A549 (cell line): ENCODE measurements around the gene GPX6. TPM values are rescaled to one million over a fixed set of nuclear protein-coding genes. Genes with fewer than 3 reads are reported as not detected.

ENCODE experiments used
- ATAC-seq, 2 experiments: fragments of 200-7000 bp in 1 of 2; fragments of >200 bp in 1 of 2; cut with Nextera tagmentation in 1 of 2; cut with Tn5 transposase in 1 of 2; 3 replicates each; pipeline versions ENCODE4 v1.8.0 to v1.9.1; 2018 to 2020; ENCODE audit warnings: mild to moderate bottlenecking in 1 of 2, moderate library complexity in 1 of 2
- CTCF ChIA-PET: fragments of 300-600 bp; sonication (Branson Sonifier 250); formaldehyde crosslinking; extraction: SDS; loops from one replicate; lab custom pipeline; 2021; ENCODE audit warnings: antibody characterized with exemption, inconsistent platforms; lab: Yijun Ruan, JAX
- POLR2A ChIA-PET: fragments of 350-600 bp; formaldehyde crosslinking; extraction: SDS; loops from one replicate; lab custom pipeline; 2021; ENCODE audit warnings: antibody characterized with exemption, inconsistent platforms; lab: Yijun Ruan, JAX
- DNase-seq, 2 experiments: peaks; one replicate each; pipeline versions ENCODE4 v3.0.0 to v3.0.0-alpha.2; 2011 to 2016; ENCODE audit warnings: low read depth in 1 of 2, low spot score in 1 of 2
- FAIRE-seq: peaks from 2 replicates; lab custom pipeline; 2011; peaks lifted over from hg19 to GRCh38; lab: Jason Lieb, UNC
- H3K27ac ChIP-seq, 2 experiments: fragments of >200 bp; sonication (Bioruptor Twin); formaldehyde crosslinking; 3 replicates each; pipeline ENCODE4 v1.5.1; 2016 to 2017
- H3K4me1 ChIP-seq: fragments of >200 bp; sonication (Bioruptor Twin); formaldehyde crosslinking; 3 replicates; pipeline ENCODE4 v1.6.1; 2016
- H3K4me2 ChIP-seq: fragments of >200 bp; sonication (Bioruptor Twin); formaldehyde crosslinking; 3 replicates; pipeline ENCODE4 v1.6.1; 2016
- H3K4me3 ChIP-seq: fragments of >200 bp; sonication (Bioruptor Twin); formaldehyde crosslinking; 3 replicates; pipeline ENCODE4 v1.5.1; 2016
- H3K9me3 ChIP-seq: fragments of >200 bp; sonication (Bioruptor Twin); formaldehyde crosslinking; 3 replicates; pipeline ENCODE4 v1.6.1; 2016
- EHMT2 ChIP-seq: fragments of 200-600 bp; sonication (generic); IDR thresholded peaks from 2 replicates; pipeline ENCODE4 v1.6.1; 2016; ENCODE audit warnings: antibody characterized with exemption, low read depth, mild to moderate bottlenecking, moderate library complexity
- FOSL2 ChIP-seq, 2 experiments: fragments of 450-650 bp in 1 of 2; fragments of >200 bp in 1 of 2; sonication (Bioruptor Twin) in 1 of 2; formaldehyde crosslinking; IDR thresholded peaks; 2 replicates each; pipeline versions ENCODE4 v1.5.0 to v1.6.1; 2016 to 2020; ENCODE audit warnings: mild to moderate bottlenecking in 1 of 2, moderate library complexity in 1 of 2
- GATA3 ChIP-seq: IDR thresholded peaks from 2 replicates; pipeline ENCODE4 v1.6.1; 2012; ENCODE audit warnings: borderline replicate concordance
- JUN ChIP-seq, 2 experiments: fragments of >200 bp; sonication (Bioruptor Twin); formaldehyde crosslinking; IDR thresholded peaks; 2 replicates in 1 of 2; 3 replicates in 1 of 2; pipeline ENCODE4 v1.6.1; 2016 to 2017
- RARB ChIP-seq: fragments of 250-450 bp; sonication (Bioruptor Pico); IDR thresholded peaks from 2 replicates; pipeline ENCODE4 v1.8.0; 2021; ENCODE audit warnings: mild to moderate bottlenecking, moderate library complexity
- RFX5 ChIP-seq: fragments of 450-650 bp; IDR thresholded peaks from 2 replicates; pipeline ENCODE4 v1.7.1; 2014; ENCODE audit warnings: antibody characterized with exemption, mild to moderate bottlenecking, moderate library complexity
- TFCP2L1 ChIP-seq: fragments of 250-450 bp; sonication (Bioruptor Pico); IDR thresholded peaks from 2 replicates; pipeline ENCODE4 v1.5.0; 2021; ENCODE audit warnings: mild to moderate bottlenecking
- WGBS: methylation state at CpG from one replicate; pipeline ENCODE4 v1.1.6; 2017; ENCODE audit errors: missing lambda C conversion rate; 5-methylcytosine and 5-hydroxymethylcytosine counted together
- polyA plus RNA-seq, 4 experiments: library from polyadenylated mRNA; depleted of rRNA in 3 of 4; stranded (reverse); fragments of >200 nt; fragmentation: RNase III in 1 of 4; extraction: RNeasy Plus Mini Kit Qiagen cat#74134 plus additional on column Dnase treatment in 1 of 4; gene quantifications; 2 replicates in 3 of 4; 3 replicates in 1 of 4; pipeline ENCODE4 v1.2.3, GENCODE V29; 2011 to 2017

The GPX6 gene
- polyA plus RNA-seq, 2 of the 4 experiments (the other 2 are of a cell fraction) = not detected

DNA sequence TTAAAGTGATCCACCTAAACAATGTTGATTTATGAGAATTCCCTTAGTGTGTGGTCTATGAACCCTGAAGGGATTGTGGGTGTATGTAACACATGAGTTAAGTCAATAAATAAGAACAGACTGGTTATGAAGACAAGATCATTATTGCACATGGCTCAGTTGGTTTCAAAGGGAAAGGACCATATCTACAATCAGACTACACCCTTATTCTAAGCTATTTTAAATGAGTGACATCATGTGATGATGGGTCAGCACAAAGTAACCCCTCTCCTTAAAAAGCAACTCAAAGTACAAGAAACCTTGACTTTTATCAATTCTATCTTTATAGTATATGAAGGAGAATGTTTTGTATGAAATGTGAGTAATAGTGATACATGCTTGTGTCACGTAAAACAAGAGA is 57.0 kb downstream of the GPX6 start:
- CTCF ChIA-PET = no interaction called here
- no peak overlapping the region for H3K27ac ChIP-seq
- no peak for FAIRE-seq
- no peak for TF ChIP-seq RARB (CRISPR knock-in tag)
- no peak for TF ChIP-seq TFCP2L1 (CRISPR knock-in tag)
- no peak for TF ChIP-seq FOSL2 (IDR thresholded peaks at IDR 0.05)
- TF ChIP-seq FOSL2 (CRISPR knock-in tag; IDR thresholded peaks at IDR 0.05) = no peak
- no peak for TF ChIP-seq EHMT2
- TF ChIP-seq RFX5 = no peak
- TF ChIP-seq GATA3 = no peak
- no peak for TF ChIP-seq JUN (IDR thresholded peaks at IDR 0.05)
- TF ChIP-seq, all 56 proteins: peak for 0
- 10% methylated on average over 1 of the region's 1 CpG for WGBS
- H3K4me3 ChIP-seq = no peak overlapping the region
- H3K9me3 ChIP-seq = no peaks in the 10 kb centered on the region
- H3K4me1 ChIP-seq = no peaks in the 10 kb centered on the region
- no peak overlapping the region for H3K4me2 ChIP-seq
- no peak for ATAC-seq
- POLR2A ChIA-PET = no interaction called here
- DNase-seq = no peak

Other genes with a start within 250 kb of the GPX6 start
- gene ZSCAN26, start 248.7 kb downstream of the GPX6 start, polyA plus RNA-seq (2011; rRNA removed) = 10.1 and 11.2 TPM in 2 replicates
- 5.0 to 6.2 TPM (median 5.9 TPM) in 3 replicates for gene ZSCAN26, start 248.7 kb downstream of the GPX6 start, polyA plus RNA-seq (2017; fragmentation: RNase III; extraction: RNeasy Plus Mini Kit Qiagen cat#74134 plus additional on column Dnase treatment)
- 5.2 and 7.0 TPM in 2 replicates for gene PGBD1, start 234.2 kb downstream of the GPX6 start, polyA plus RNA-seq (2011; rRNA removed)
- gene PGBD1, start 234.2 kb downstream of the GPX6 start, polyA plus RNA-seq (2017; fragmentation: RNase III; extraction: RNeasy Plus Mini Kit Qiagen cat#74134 plus additional on column Dnase treatment) = 3.7 to 4.1 TPM (median 3.7 TPM) in 3 replicates
- 4.0 and 4.8 TPM in 2 replicates for gene ZSCAN31, start 179.6 kb downstream of the GPX6 start, polyA plus RNA-seq (2011; rRNA removed)
- gene ZSCAN31, start 179.6 kb downstream of the GPX6 start, polyA plus RNA-seq (2017; fragmentation: RNase III; extraction: RNeasy Plus Mini Kit Qiagen cat#74134 plus additional on column Dnase treatment) = 3.0 to 3.6 TPM (median 3.1 TPM) in 3 replicates
- 2.7 and 3.5 TPM in 2 replicates for gene ZKSCAN3, start 165.8 kb downstream of the GPX6 start, polyA plus RNA-seq (2011; rRNA removed)
- 1.5 to 1.6 TPM (median 1.6 TPM) in 3 replicates for gene ZKSCAN3, start 165.8 kb downstream of the GPX6 start, polyA plus RNA-seq (2017; fragmentation: RNase III; extraction: RNeasy Plus Mini Kit Qiagen cat#74134 plus additional on column Dnase treatment)
- 2.9 and 3.3 TPM in 2 replicates for gene ZSCAN12, start 116.0 kb downstream of the GPX6 start, polyA plus RNA-seq (2011; rRNA removed)
- gene ZSCAN12, start 116.0 kb downstream of the GPX6 start, polyA plus RNA-seq (2017; fragmentation: RNase III; extraction: RNeasy Plus Mini Kit Qiagen cat#74134 plus additional on column Dnase treatment) = 1.8 to 1.9 TPM (median 1.9 TPM) in 3 replicates
- gene ZSCAN23, start 72.3 kb downstream of the GPX6 start, polyA plus RNA-seq (2011; rRNA removed) = not detected in 2 replicates
- not detected in 3 replicates for gene ZSCAN23, start 72.3 kb downstream of the GPX6 start, polyA plus RNA-seq (2017; fragmentation: RNase III; extraction: RNeasy Plus Mini Kit Qiagen cat#74134 plus additional on column Dnase treatment)
- gene GPX5, start 10.1 kb upstream of the GPX6 start, polyA plus RNA-seq (2011; rRNA removed) = not detected in 2 replicates
- not detected in 3 replicates for gene GPX5, start 10.1 kb upstream of the GPX6 start, polyA plus RNA-seq (2017; fragmentation: RNase III; extraction: RNeasy Plus Mini Kit Qiagen cat#74134 plus additional on column Dnase treatment)